OCI-LY1 (cell line): ENCODE measurements around the gene HES2.

Source experiments
- H2AFZ ChIP-seq: fragments of 200-600 bp; sonication (generic), shearing (Covaris generic); 2 replicates; pipeline ENCODE4 v1.6.0; 2014; ENCODE audit warnings: antibody characterized with exemption, mild to moderate bottlenecking, low read length
- H3F3A ChIP-seq: fragments of 200-600 bp; sonication (generic), shearing (Covaris generic); 2 replicates; pipeline ENCODE4 v1.6.0; 2014; ENCODE audit warnings: mild to moderate bottlenecking, antibody characterized with exemption, low read length, moderate library complexity; ENCODE audit not compliant: insufficient read depth
- H3K27ac ChIP-seq: fragments of 200-600 bp; sonication (generic); 2 replicates; pipeline ENCODE4 v1.5.1; 2014; ENCODE audit warnings: low read length, mixed run types, mild to moderate bottlenecking, low read depth; ENCODE audit not compliant: poor library complexity, severe bottlenecking
- H3K27me3 ChIP-seq: fragments of 200-600 bp; sonication (generic); 2 replicates; pipeline ENCODE4 v1.6.0; 2014; ENCODE audit warnings: antibody characterized with exemption, mild to moderate bottlenecking, low read length, moderate library complexity; ENCODE audit not compliant: insufficient read depth
- H3K36me3 ChIP-seq: fragments of 200-600 bp; sonication (generic); 2 replicates; pipeline ENCODE4 v1.6.1; 2014; ENCODE audit warnings: mild to moderate bottlenecking, antibody characterized with exemption, low read length, moderate library complexity, mixed read lengths; ENCODE audit not compliant: insufficient read depth
- H3K4me1 ChIP-seq: fragments of 200-600 bp; sonication (generic); 2 replicates; pipeline ENCODE4 v1.5.1; 2014; ENCODE audit warnings: mild to moderate bottlenecking, low read length, moderate library complexity; ENCODE audit not compliant: insufficient read depth, severe bottlenecking
- H3K4me2 ChIP-seq: fragments of 200-600 bp; sonication (generic), shearing (Covaris generic); 2 replicates; pipeline ENCODE4 v1.6.1; 2014; ENCODE audit warnings: low read length
- H3K4me3 ChIP-seq: fragments of 200-600 bp; sonication (generic); 2 replicates; pipeline ENCODE4 v1.5.1; 2014; ENCODE audit warnings: low read length, low read depth, mild to moderate bottlenecking, mixed read lengths; ENCODE audit not compliant: poor library complexity, severe bottlenecking
- H3K79me2 ChIP-seq: fragments of 200-600 bp; shearing (Covaris generic); 2 replicates; pipeline ENCODE4 v1.6.1; 2016; ENCODE audit warnings: mixed run types, low read length, mixed read lengths; ENCODE audit not compliant: insufficient read depth
- H3K9ac ChIP-seq: fragments of 200-600 bp; sonication (generic), shearing (Covaris generic); 2 replicates; pipeline ENCODE4 v1.6.1; 2014; ENCODE audit warnings: mild to moderate bottlenecking, low read length, mixed read lengths
- H3K9me2 ChIP-seq: fragments of 200-600 bp; sonication (generic), shearing (Covaris generic); 2 replicates; pipeline ENCODE4 v1.6.1; 2014; ENCODE audit warnings: low read depth, mild to moderate bottlenecking, low read length, mixed read lengths
- H3K9me3 ChIP-seq: fragments of 200-600 bp; shearing (Covaris generic); 2 replicates; pipeline ENCODE4 v1.6.1; 2014; ENCODE audit warnings: low read length, mixed read lengths
- H4K20me1 ChIP-seq: fragments of 200-600 bp; sonication (generic), shearing (Covaris generic); 2 replicates; pipeline ENCODE4 v1.6.0; 2016; ENCODE audit warnings: mild to moderate bottlenecking, low read length; ENCODE audit not compliant: insufficient read depth
- CTCF ChIP-seq: fragments of 200-600 bp; sonication (generic), shearing (Covaris generic); IDR thresholded peaks from 2 replicates; pipeline ENCODE4 v1.5.1; 2017; ENCODE audit warnings: mild to moderate bottlenecking, antibody characterized with exemption, low read length, moderate library complexity, mixed read lengths
- EZH2 ChIP-seq: fragments of 200-600 bp; sonication (generic), shearing (Covaris generic); IDR thresholded peaks from 2 replicates; pipeline ENCODE4 v1.8.0; 2017; ENCODE audit warnings: borderline replicate concordance, mixed run types, mild to moderate bottlenecking, antibody characterized with exemption, low read length, moderate library complexity, mixed read lengths

The HES2 gene

GRCh38 chr1:6467224-6467623 is 47.5 kb upstream of the HES2 start:
- no peaks in the 10 kb centered on the region for H3F3A ChIP-seq
- H2AFZ ChIP-seq = no peak overlapping the region
- H3K4me2 ChIP-seq = no peak overlapping the region
- peaks cover 20% of the 10 kb centered on the region; the same call in 1 of the 2 replicates for H3K27me3 ChIP-seq
- no peaks in the 10 kb centered on the region for H3K9me2 ChIP-seq
- no peak overlapping the region for H3K27ac ChIP-seq
- H4K20me1 ChIP-seq = no peaks in the 10 kb centered on the region
- no peaks in the 10 kb centered on the region for H3K79me2 ChIP-seq
- no peaks in the 10 kb centered on the region for H3K4me1 ChIP-seq
- no peaks in the 10 kb centered on the region for H3K9me3 ChIP-seq
- H3K9ac ChIP-seq = no peak overlapping the region
- no peak for TF ChIP-seq EZH2
- TF ChIP-seq CTCF = no peak
- no peak overlapping the region for H3K4me3 ChIP-seq
- H3K36me3 ChIP-seq = no peaks in the 10 kb centered on the region

- no peak overlapping the region for H3K9ac ChIP-seq
- TF ChIP-seq CTCF (no peak), EZH2 (no peak)
- no peak overlapping the region for H3K4me3 ChIP-seq
- no peak overlapping the region for H3K4me2 ChIP-seq
- H3K36me3 ChIP-seq = no peaks in the 10 kb centered on the region
- H2AFZ ChIP-seq = no peak overlapping the region
- H3K79me2 ChIP-seq = no peaks in the 10 kb centered on the region
- H3K9me2 ChIP-seq = no peaks in the 10 kb centered on the region
- no peaks in the 10 kb centered on the region for H3F3A ChIP-seq
- peaks cover 20% of the 10 kb centered on the region; the same call in 1 of the 2 replicates for H3K27me3 ChIP-seq
- H3K9me3 ChIP-seq = no peaks in the 10 kb centered on the region
- no peak overlapping the region for H3K27ac ChIP-seq
- no peaks in the 10 kb centered on the region for H3K4me1 ChIP-seq
- H4K20me1 ChIP-seq = no peaks in the 10 kb centered on the region
Measured at GRCh38 chr1:6466751-6467150, 47.0 kb upstream of the HES2 start.

GRCh38 chr1:6466023-6466422 is 46.3 kb upstream of the HES2 start, which contains the start of gene TNFRSF25:
TSS of gene TNFRSF25 (minus strand) at chr1:6466173. CDS start at chr1:6466107, 66 bp downstream.
- Histone ChIP-seq H3K79me2 (no peaks in the 10 kb centered on the region), H3K9ac (no peak within 1 kb of the TSS), H4K20me1 (no peaks in the 10 kb centered on the region), H3K9me3 (no peaks in the 10 kb centered on the region), H3F3A (no peaks in the 10 kb centered on the region), H3K4me3 (no peak within 1 kb of the TSS), H3K36me3 (no peaks in the 10 kb centered on the region), H3K9me2 (no peaks in the 10 kb centered on the region), H3K4me1 (no peaks in the 10 kb centered on the region), H3K4me2 (no peak within 1 kb of the TSS), H2AFZ (no peak within 1 kb of the TSS), H3K27me3 (0 out of 2 replicates have a peak, but pooled peaks cover 20% of the 10 kb centered on the region), H3K27ac (no peak within 1 kb of the TSS)
- TF ChIP-seq CTCF = no peak
- no peak for TF ChIP-seq EZH2
